ENCODE results near the gene BEND2.

GRCh38 chrX:18158963-18159362 lies 61.7 kb downstream of the BEND2 start:
- TF ChIP-seq CTCF (IDR thresholded peaks at IDR 0.05 in 2 of 3, conservative IDR thresholded peaks at IDR 0.05 in 1 of 3; ENCODE audit: control insufficient read depth in 2 of 3, extremely low read depth in 1 of 3, insufficient read depth in 1 of 3, low read depth in 3 of 3, low read length in 3 of 3) (no peak), IKZF2 (IDR thresholded peaks at IDR 0.05) (no peak), USF2 (IDR thresholded peaks at IDR 0.05; ENCODE audit: borderline replicate concordance, low read depth, low read length) (no peak)

All from GM12878 (cell line).